ENCODE data around the gene COL7A1. TPM values are rescaled to one million over a fixed set of nuclear protein-coding genes. Genes with fewer than 3 reads are reported as not detected.

COL7A1 gene
- total RNA-seq, 1 experiment from 2014 or later: 16.4 TPM

DNA sequence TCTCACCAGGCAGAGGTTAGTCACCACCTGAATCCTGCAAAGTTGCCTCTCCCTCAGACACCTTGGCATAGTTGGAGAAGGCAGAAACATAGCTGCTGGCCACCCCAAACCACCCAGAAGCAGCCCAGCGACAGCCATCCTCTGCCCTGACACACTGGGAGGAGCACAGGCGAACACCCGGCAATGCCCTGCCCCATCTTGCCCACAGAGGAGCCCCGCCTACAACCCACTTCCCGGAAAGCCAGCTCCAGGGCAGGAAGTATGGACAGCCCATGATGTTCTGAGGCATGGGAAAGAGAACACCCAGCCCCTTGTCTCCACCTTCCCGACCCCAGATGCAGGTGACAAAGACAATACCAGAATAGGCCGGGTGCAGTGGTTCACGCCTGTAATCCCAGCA is 78.6 kb downstream of the COL7A1 start:
- ChIA-PET CTCF (no interaction called here), POLR2A (ENCODE audit: low non-redundant PET) (no interaction called here)
- Histone ChIP-seq H3K9me3 (ENCODE audit: low read depth, low read length, poor library complexity, severe bottlenecking) (no peaks in the 10 kb centered on the region), H3K27ac (ENCODE audit: low read depth, low read length, poor library complexity, severe bottlenecking) (no peak overlapping the region), H3K4me3 (ENCODE audit: low read depth, low read length, poor library complexity, severe bottlenecking) (no peak overlapping the region), H3K4me1 (ENCODE audit: insufficient read depth, low read length, poor library complexity, severe bottlenecking) (no peaks in the 10 kb centered on the region), H3K36me3 (ENCODE audit: insufficient read depth, low read length, poor library complexity, severe bottlenecking) (no peaks in the 10 kb centered on the region), H3K27me3 (replicated peaks; ENCODE audit: insufficient read depth, low read depth, low read length, poor library complexity) (no peaks in the 10 kb centered on the region)
- TF ChIP-seq, protein P1, sequence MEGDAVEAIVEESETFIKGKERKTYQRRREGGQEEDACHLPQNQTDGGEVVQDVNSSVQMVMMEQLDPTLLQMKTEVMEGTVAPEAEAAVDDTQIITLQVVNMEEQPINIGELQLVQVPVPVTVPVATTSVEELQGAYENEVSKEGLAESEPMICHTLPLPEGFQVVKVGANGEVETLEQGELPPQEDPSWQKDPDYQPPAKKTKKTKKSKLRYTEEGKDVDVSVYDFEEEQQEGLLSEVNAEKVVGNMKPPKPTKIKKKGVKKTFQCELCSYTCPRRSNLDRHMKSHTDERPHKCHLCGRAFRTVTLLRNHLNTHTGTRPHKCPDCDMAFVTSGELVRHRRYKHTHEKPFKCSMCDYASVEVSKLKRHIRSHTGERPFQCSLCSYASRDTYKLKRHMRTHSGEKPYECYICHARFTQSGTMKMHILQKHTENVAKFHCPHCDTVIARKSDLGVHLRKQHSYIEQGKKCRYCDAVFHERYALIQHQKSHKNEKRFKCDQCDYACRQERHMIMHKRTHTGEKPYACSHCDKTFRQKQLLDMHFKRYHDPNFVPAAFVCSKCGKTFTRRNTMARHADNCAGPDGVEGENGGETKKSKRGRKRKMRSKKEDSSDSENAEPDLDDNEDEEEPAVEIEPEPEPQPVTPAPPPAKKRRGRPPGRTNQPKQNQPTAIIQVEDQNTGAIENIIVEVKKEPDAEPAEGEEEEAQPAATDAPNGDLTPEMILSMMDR (conservative IDR thresholded peaks at IDR 0.05; ENCODE audit: low read depth, low read length): no peak
- TF ChIP-seq EZH2 (IDR thresholded peaks at IDR 0.05; ENCODE audit: borderline replicate concordance, low read depth, low read length, poor library complexity, severe bottlenecking): no peak
- DNase-seq (ENCODE audit: low spot score): no peak
- BruUV-seq (replicated peaks): no TSS peak
- intact Hi-C loops (cut with micrococcal nuclease; ENCODE audit: unreplicated experiment): no loop called here

DNA sequence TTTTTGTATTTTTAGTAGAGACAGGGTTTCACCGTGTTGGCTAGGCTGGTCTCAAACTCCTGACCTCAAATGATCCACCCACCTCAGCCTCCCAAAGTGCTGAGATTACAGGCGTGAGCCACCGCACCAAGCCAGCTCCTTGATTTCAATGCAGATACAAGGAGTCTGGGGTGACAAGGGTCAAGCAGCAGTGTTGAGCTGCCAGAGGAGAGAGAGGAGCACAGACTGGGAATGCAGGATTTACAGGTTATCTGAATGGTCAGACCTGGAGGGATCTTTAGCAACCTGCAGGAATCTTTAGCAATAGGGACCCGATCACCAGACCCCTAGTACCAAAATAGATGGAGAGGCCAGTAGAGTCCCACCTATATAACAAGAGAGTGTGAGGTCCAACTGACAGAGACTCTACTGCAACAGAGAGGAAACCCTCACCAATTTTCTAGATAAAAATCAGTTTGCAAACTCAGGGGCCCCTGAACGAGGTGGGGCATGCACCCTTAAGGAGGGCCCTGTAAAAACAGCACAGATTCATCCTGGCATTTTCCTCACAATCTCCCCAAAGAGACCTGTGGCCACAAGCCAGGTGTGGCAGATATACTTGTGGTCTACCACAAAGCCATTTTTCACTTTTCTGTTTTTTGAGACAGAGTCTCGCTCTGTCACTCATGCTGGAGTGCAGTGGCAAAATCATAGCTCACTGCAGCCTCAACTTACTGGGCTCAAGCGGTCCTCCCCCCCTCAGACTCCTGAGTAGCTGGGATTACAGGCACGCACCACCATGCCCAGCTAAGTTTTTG is 80.5 kb downstream of the COL7A1 start:
- Histone ChIP-seq H3K27me3 (replicated peaks; ENCODE audit: insufficient read depth, low read depth, low read length, poor library complexity) (no peaks in the 10 kb centered on the region), H3K36me3 (ENCODE audit: insufficient read depth, low read length, poor library complexity, severe bottlenecking) (no peaks in the 10 kb centered on the region), H3K4me1 (ENCODE audit: insufficient read depth, low read length, poor library complexity, severe bottlenecking) (no peaks in the 10 kb centered on the region), H3K27ac (ENCODE audit: low read depth, low read length, poor library complexity, severe bottlenecking) (no peak overlapping the region), H3K9me3 (ENCODE audit: low read depth, low read length, poor library complexity, severe bottlenecking) (no peaks in the 10 kb centered on the region), H3K4me3 (ENCODE audit: low read depth, low read length, poor library complexity, severe bottlenecking) (no peak overlapping the region)
- BruUV-seq (replicated peaks): no TSS peak
- no peak for DNase-seq (ENCODE audit: low spot score)
- intact Hi-C loops (cut with micrococcal nuclease; ENCODE audit: unreplicated experiment): no loop called here
- TF ChIP-seq, protein P1 (conservative IDR thresholded peaks at IDR 0.05; ENCODE audit: low read depth, low read length): no peak
- TF ChIP-seq EZH2 (IDR thresholded peaks at IDR 0.05; ENCODE audit: borderline replicate concordance, low read depth, low read length, poor library complexity, severe bottlenecking): no peak
- CTCF ChIA-PET: no interaction called here
- POLR2A ChIA-PET (ENCODE audit: low non-redundant PET): no interaction called here

Small RNAs within 50 kb of the gene (microRNA-seq; reads per million reads assigned to microRNA genes)
- 2.2 reads per million for gene MIR4793
- gene MIR6823: not detected
- not detected for gene MIR711

Other genes starting within 250 kb of the COL7A1 start
- 0.55 and 0.60 TPM in 2 replicates for gene FBXW12, start 223.1 kb downstream of the COL7A1 start, total RNA-seq (2021)
- 24.6 and 38.0 TPM in 2 replicates for gene PLXNB1, start 165.2 kb downstream of the COL7A1 start, total RNA-seq (2021)
- 11.7 and 11.8 TPM in 2 replicates for gene CCDC51, start 155.2 kb downstream of the COL7A1 start, total RNA-seq (2021)
- gene TMA7, start 155.1 kb downstream of the COL7A1 start, total RNA-seq (2021): 118 and 152 TPM in 2 replicates
- gene ATRIP, start 148.6 kb downstream of the COL7A1 start, total RNA-seq (2021): 9.5 and 9.7 TPM in 2 replicates
- 61.8 and 63.5 TPM in 2 replicates for gene SHISA5, start 91.2 kb downstream of the COL7A1 start, total RNA-seq (2021)
- 5.0 and 7.2 TPM in 2 replicates for gene PFKFB4, start 38.5 kb downstream of the COL7A1 start, total RNA-seq (2021)
- gene UCN2, start 31.5 kb downstream of the COL7A1 start, total RNA-seq (2021): 0.49 and 0.81 TPM in 2 replicates
- gene UQCRC1, start 14.3 kb upstream of the COL7A1 start, total RNA-seq (2021): 189 and 215 TPM in 2 replicates
- 0.50 TPM in 1 of 2 replicates, not detected in the other for gene TMEM89, start 26.4 kb upstream of the COL7A1 start, total RNA-seq (2021)
- 11.8 and 12.6 TPM in 2 replicates for gene SLC26A6, start 40.1 kb upstream of the COL7A1 start, total RNA-seq (2021)
- gene CELSR3, start 67.6 kb upstream of the COL7A1 start, total RNA-seq (2021): 1.2 and 2.1 TPM in 2 replicates
- gene NCKIPSD, start 90.6 kb upstream of the COL7A1 start, total RNA-seq (2021): 15.0 and 18.8 TPM in 2 replicates
- gene IP6K2, start 121.9 kb upstream of the COL7A1 start, total RNA-seq (2021): 62.5 and 72.0 TPM in 2 replicates

Data from A673 (cell line).